Measurements from ENCODE around the gene IFI44. TPM values are rescaled to one million over a fixed set of nuclear protein-coding genes. Genes with fewer than 3 reads are reported as not detected.

Gene IFI44
- total and polyA plus RNA-seq, 4 donors = 5.9 to 17.9 (median 9.7) TPM

DNA sequence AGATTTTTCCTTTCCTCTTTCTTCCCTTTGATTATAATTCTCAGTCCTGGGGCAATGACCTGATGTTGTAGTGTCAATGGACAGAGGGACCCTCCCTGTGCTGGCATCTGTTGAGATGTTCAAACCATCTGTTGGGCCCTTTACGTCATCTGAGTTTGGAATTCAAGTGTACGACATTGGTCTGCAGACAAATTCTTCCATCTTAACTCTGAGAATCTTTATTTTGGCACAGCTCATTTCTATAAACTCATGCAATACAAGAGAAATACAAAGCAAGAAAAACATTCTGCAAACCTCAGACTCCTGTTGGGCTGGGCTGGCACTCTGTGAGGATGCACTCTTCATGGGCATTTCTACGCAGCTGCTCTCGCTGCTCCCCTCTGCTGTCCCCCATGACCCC lies 54.2 kb downstream of the IFI44 start:
- H3K4me1 ChIP-seq (ENCODE audit: control insufficient read depth in 4 of 4, insufficient read depth in 4 of 4, low read length in 3 of 4) = no peaks in the 10 kb centered on the region
- no peak overlapping the region for H3K9ac ChIP-seq (ENCODE audit: low read depth in 1 of 2, low read length in 2 of 2)
- no peaks in the 10 kb centered on the region for H3K27me3 ChIP-seq (ENCODE audit: control insufficient read depth in 4 of 4, insufficient read depth in 4 of 4, low read length in 3 of 4)
- WGBS = 69% methylated on average over 4 of the region's 4 CpGs
- DNase-seq (ENCODE audit: low spot score) = no peak
- no peak overlapping the region for H3K4me3 ChIP-seq (ENCODE audit: low read depth in 1 of 3, low read length in 3 of 3)
- peaks cover 0 to 9% (median 0%) of the 10 kb centered on the region in 4 donors for H3K9me3 ChIP-seq (ENCODE audit: control insufficient read depth in 4 of 4, low read length in 3 of 4)
- TF ChIP-seq EGR1 (IDR thresholded peaks at IDR 0.05; ENCODE audit: low read depth in 2 of 2) = no peak
- TF ChIP-seq, protein P1, sequence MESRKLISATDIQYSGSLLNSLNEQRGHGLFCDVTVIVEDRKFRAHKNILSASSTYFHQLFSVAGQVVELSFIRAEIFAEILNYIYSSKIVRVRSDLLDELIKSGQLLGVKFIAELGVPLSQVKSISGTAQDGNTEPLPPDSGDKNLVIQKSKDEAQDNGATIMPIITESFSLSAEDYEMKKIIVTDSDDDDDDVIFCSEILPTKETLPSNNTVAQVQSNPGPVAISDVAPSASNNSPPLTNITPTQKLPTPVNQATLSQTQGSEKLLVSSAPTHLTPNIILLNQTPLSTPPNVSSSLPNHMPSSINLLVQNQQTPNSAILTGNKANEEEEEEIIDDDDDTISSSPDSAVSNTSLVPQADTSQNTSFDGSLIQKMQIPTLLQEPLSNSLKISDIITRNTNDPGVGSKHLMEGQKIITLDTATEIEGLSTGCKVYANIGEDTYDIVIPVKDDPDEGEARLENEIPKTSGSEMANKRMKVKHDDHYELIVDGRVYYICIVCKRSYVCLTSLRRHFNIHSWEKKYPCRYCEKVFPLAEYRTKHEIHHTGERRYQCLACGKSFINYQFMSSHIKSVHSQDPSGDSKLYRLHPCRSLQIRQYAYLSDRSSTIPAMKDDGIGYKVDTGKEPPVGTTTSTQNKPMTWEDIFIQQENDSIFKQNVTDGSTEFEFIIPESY (IDR thresholded peaks at IDR 0.05) = no peak
- TF ChIP-seq SP1 (IDR thresholded peaks at IDR 0.05) = no peak
- no peak for TF ChIP-seq RXRA (IDR thresholded peaks at IDR 0.05)
- TF ChIP-seq YY1 (IDR thresholded peaks at IDR 0.05) = no peak
- TF ChIP-seq, protein P2, sequence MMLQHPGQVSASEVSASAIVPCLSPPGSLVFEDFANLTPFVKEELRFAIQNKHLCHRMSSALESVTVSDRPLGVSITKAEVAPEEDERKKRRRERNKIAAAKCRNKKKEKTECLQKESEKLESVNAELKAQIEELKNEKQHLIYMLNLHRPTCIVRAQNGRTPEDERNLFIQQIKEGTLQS (IDR thresholded peaks at IDR 0.05) = no peak
- TF ChIP-seq RAD21 (IDR thresholded peaks at IDR 0.05) = no peak
- TF ChIP-seq NR2F2 (IDR thresholded peaks at IDR 0.05) = no peak
- TF ChIP-seq, protein P3, sequence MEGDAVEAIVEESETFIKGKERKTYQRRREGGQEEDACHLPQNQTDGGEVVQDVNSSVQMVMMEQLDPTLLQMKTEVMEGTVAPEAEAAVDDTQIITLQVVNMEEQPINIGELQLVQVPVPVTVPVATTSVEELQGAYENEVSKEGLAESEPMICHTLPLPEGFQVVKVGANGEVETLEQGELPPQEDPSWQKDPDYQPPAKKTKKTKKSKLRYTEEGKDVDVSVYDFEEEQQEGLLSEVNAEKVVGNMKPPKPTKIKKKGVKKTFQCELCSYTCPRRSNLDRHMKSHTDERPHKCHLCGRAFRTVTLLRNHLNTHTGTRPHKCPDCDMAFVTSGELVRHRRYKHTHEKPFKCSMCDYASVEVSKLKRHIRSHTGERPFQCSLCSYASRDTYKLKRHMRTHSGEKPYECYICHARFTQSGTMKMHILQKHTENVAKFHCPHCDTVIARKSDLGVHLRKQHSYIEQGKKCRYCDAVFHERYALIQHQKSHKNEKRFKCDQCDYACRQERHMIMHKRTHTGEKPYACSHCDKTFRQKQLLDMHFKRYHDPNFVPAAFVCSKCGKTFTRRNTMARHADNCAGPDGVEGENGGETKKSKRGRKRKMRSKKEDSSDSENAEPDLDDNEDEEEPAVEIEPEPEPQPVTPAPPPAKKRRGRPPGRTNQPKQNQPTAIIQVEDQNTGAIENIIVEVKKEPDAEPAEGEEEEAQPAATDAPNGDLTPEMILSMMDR (IDR thresholded peaks at IDR 0.05; ENCODE audit: low read depth, low read length, missing input control) = no peak
- TF ChIP-seq, protein P4, sequence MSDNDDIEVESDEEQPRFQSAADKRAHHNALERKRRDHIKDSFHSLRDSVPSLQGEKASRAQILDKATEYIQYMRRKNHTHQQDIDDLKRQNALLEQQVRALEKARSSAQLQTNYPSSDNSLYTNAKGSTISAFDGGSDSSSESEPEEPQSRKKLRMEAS (IDR thresholded peaks at IDR 0.05) = no peak
- TF ChIP-seq FOXA2 (IDR thresholded peaks at IDR 0.05) = no peak
- TF ChIP-seq TAF1 (conservative IDR thresholded peaks at IDR 0.05) = no peak
- no peak for TF ChIP-seq HNF4A (conservative IDR thresholded peaks at IDR 0.05)
- TF ChIP-seq FOXA1 (IDR thresholded peaks at IDR 0.05) = no peak
- no peak for TF ChIP-seq HNF4G (IDR thresholded peaks at IDR 0.05)
- no peak for TF ChIP-seq GABPA (IDR thresholded peaks at IDR 0.05 in 1 of 2, conservative IDR thresholded peaks at IDR 0.05 in 1 of 2)
- TF ChIP-seq, protein P5, sequence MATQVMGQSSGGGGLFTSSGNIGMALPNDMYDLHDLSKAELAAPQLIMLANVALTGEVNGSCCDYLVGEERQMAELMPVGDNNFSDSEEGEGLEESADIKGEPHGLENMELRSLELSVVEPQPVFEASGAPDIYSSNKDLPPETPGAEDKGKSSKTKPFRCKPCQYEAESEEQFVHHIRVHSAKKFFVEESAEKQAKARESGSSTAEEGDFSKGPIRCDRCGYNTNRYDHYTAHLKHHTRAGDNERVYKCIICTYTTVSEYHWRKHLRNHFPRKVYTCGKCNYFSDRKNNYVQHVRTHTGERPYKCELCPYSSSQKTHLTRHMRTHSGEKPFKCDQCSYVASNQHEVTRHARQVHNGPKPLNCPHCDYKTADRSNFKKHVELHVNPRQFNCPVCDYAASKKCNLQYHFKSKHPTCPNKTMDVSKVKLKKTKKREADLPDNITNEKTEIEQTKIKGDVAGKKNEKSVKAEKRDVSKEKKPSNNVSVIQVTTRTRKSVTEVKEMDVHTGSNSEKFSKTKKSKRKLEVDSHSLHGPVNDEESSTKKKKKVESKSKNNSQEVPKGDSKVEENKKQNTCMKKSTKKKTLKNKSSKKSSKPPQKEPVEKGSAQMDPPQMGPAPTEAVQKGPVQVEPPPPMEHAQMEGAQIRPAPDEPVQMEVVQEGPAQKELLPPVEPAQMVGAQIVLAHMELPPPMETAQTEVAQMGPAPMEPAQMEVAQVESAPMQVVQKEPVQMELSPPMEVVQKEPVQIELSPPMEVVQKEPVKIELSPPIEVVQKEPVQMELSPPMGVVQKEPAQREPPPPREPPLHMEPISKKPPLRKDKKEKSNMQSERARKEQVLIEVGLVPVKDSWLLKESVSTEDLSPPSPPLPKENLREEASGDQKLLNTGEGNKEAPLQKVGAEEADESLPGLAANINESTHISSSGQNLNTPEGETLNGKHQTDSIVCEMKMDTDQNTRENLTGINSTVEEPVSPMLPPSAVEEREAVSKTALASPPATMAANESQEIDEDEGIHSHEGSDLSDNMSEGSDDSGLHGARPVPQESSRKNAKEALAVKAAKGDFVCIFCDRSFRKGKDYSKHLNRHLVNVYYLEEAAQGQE (IDR thresholded peaks at IDR 0.05) = no peak
- H3K27ac ChIP-seq (ENCODE audit: low read depth in 1 of 2, low read length in 2 of 2) = no peak overlapping the region
- H3K36me3 ChIP-seq (ENCODE audit: control insufficient read depth in 4 of 4, insufficient read depth in 3 of 4, low read depth in 1 of 4, low read length in 3 of 4) = no peaks in the 10 kb centered on the region
